K562 (cell line): ENCODE results near the gene HOTAIR. TPM values are rescaled to one million over a fixed set of nuclear protein-coding genes. Genes with fewer than 3 reads are reported as not detected.

Experiments used
- ATAC-seq: fragments of 200-7000 bp; cut with Tn5 transposase; 3 replicates; pipeline ENCODE4 v1.9.1; 2020; ENCODE audit warnings: moderate library complexity
- BruUV-seq: library from RNA; stranded (reverse); fragments of 400-500 nt; replicated peaks from 2 replicates; lab custom pipeline; 2021; lab: Mats Ljungman, UMichigan
- CTCF ChIA-PET: fragments of 300-600 bp; formaldehyde crosslinking; extraction: SDS; loops from one replicate; lab custom pipeline; 2021; ENCODE audit warnings: low intra/inter-chr PET ratio; lab: Yijun Ruan, JAX
- POLR2A ChIA-PET: fragments of 300-600, 350-650 bp; sonication (Branson Sonifier 250); formaldehyde crosslinking; extraction: SDS; loops from one replicate; lab custom pipeline; 2021; ENCODE audit warnings: antibody characterized with exemption, inconsistent platforms; lab: Yijun Ruan, JAX
- DNase-seq, 4 experiments: peaks; one replicate each; pipeline versions ENCODE4 v3.0.0 to v3.0.0-alpha.2; 2011 to 2018; ENCODE audit warnings: low spot score in 3 of 4, mixed read lengths in 3 of 4; ENCODE audit errors: extremely low read depth in 1 of 4
- FAIRE-seq: peaks from 2 replicates; lab custom pipeline; 2011; peaks lifted over from hg19 to GRCh38; lab: Jason Lieb, UNC
- H2AFZ ChIP-seq: 2 replicates; pipeline ENCODE4 v1.6.0; 2011; ENCODE audit warnings: low read depth, low read length, control low read depth, inconsistent platforms
- H3K27ac ChIP-seq: fragments of 200-600 bp; 3 replicates; pipeline ENCODE4 v1.8.0; 2011; ENCODE audit warnings: low read depth, mild to moderate bottlenecking, control low read depth, inconsistent platforms, low read length, moderate library complexity, mixed read lengths; ENCODE audit errors: extremely low read depth
- H3K27me3 ChIP-seq, 2 experiments: fragments of 300-600 bp in 1 of 2; 2 replicates in 1 of 2; 3 replicates in 1 of 2; pipeline versions ENCODE4 v1.6.0 to v1.8.0; 2011; ENCODE audit warnings: inconsistent platforms in 2 of 2, low read length in 2 of 2, mild to moderate bottlenecking in 1 of 2, mixed read lengths in 1 of 2, moderate library complexity in 1 of 2; ENCODE audit not compliant: control insufficient read depth in 2 of 2, insufficient read depth in 2 of 2
- H3K36me3 ChIP-seq: fragments of 300-600 bp; 3 replicates; pipeline ENCODE4 v1.8.0; 2011; ENCODE audit warnings: mild to moderate bottlenecking, low read length, inconsistent platforms; ENCODE audit not compliant: control insufficient read depth, insufficient read depth
- H3K4me1 ChIP-seq, 2 experiments: fragments of 200-600 bp in 1 of 2; replicated peaks in 1 of 2; 2 replicates in 1 of 2; 3 replicates in 1 of 2; pipeline versions ENCODE4 v1.5.1 to v1.8.0; 2011; ENCODE audit warnings: inconsistent platforms in 2 of 2, low read length in 2 of 2, mild to moderate bottlenecking in 1 of 2, mixed read lengths in 1 of 2, moderate library complexity in 1 of 2; ENCODE audit not compliant: control insufficient read depth in 2 of 2, insufficient read depth in 2 of 2
- H3K4me2 ChIP-seq: 2 replicates; pipeline ENCODE4 v1.6.1; 2011; ENCODE audit warnings: low read length, control low read depth, inconsistent platforms, mixed read lengths; ENCODE audit not compliant: insufficient read depth
- H3K4me3 ChIP-seq: fragments of 200-600 bp; sonication (generic), shearing (Covaris generic); 2 replicates; pipeline ENCODE4 v1.5.1; 2016; ENCODE audit warnings: control low read depth, inconsistent platforms
- H3K79me2 ChIP-seq: fragments of 200-600 bp; 3 replicates; pipeline ENCODE4 v1.8.0; 2011; ENCODE audit warnings: low read length, inconsistent platforms; ENCODE audit not compliant: control insufficient read depth, insufficient read depth
- H3K9ac ChIP-seq, 2 experiments: 2 replicates each; pipeline versions ENCODE4 v1.6.0 to v1.6.1; 2011; ENCODE audit warnings: low read depth in 2 of 2, low read length in 2 of 2, control low read depth in 1 of 2, inconsistent platforms in 1 of 2, mild to moderate bottlenecking in 1 of 2, mixed read lengths in 1 of 2; ENCODE audit not compliant: insufficient read depth in 1 of 2
- H3K9me1 ChIP-seq: one replicate; pipeline ENCODE4 v1.6.0; 2011; ENCODE audit warnings: inconsistent platforms, mild to moderate bottlenecking, low read length, moderate library complexity; ENCODE audit not compliant: control insufficient read depth, insufficient read depth
- H3K9me3 ChIP-seq: replicated peaks from 2 replicates; pipeline ENCODE4 v1.5.1; 2011; ENCODE audit warnings: low read depth, low read length, inconsistent platforms; ENCODE audit not compliant: control insufficient read depth, insufficient read depth
- H4K20me1 ChIP-seq: replicated peaks from 2 replicates; pipeline ENCODE4 v1.6.1; 2011; ENCODE audit warnings: low read length, inconsistent platforms, mixed read lengths; ENCODE audit not compliant: control insufficient read depth, insufficient read depth
- EZH2 ChIP-seq: IDR thresholded peaks from 2 replicates; pipeline ENCODE4 v1.6.1; 2012; ENCODE audit warnings: low read depth, mild to moderate bottlenecking, inconsistent platforms, low read length, borderline replicate concordance
- GATA2 ChIP-seq: sonication (generic); formaldehyde crosslinking; IDR thresholded peaks from 2 replicates; pipeline ENCODE4 v1.4.0; 2020; ENCODE audit warnings: mild to moderate bottlenecking, missing genetic modification reagents
- KDM5B ChIP-seq: fragments of 200-600 bp; sonication (generic); IDR thresholded peaks from 2 replicates; pipeline ENCODE4 v1.6.1; 2012; ENCODE audit warnings: low read depth, mild to moderate bottlenecking, moderate library complexity, low read length, control low read depth, inconsistent platforms; ENCODE audit not compliant: insufficient replicate concordance
- LARP7 ChIP-seq: fragments of 450-650 bp; IDR thresholded peaks from 2 replicates; pipeline ENCODE4 v1.6.1; 2016
- SIN3A ChIP-seq, 2 experiments: fragments of 150-350 bp in 1 of 2; IDR thresholded peaks; 2 replicates each; pipeline ENCODE4 v1.6.1; 2011 to 2016; ENCODE audit warnings: borderline replicate concordance in 2 of 2, low read depth in 2 of 2, low read length in 2 of 2, mild to moderate bottlenecking in 2 of 2, moderate library complexity in 2 of 2; ENCODE audit not compliant: control insufficient read depth in 1 of 2
- SMAD1 ChIP-seq: fragments of 150-350 bp; IDR thresholded peaks from 2 replicates; pipeline ENCODE4 v1.6.1; 2014; ENCODE audit warnings: low read length, low read depth; ENCODE audit not compliant: partially characterized antibody
- ZFP30 ChIP-seq: fragments of 250-450 bp; sonication (Bioruptor Pico); IDR thresholded peaks from 2 replicates; pipeline ENCODE4 v1.8.0; 2022; ENCODE audit warnings: moderate library complexity, mild to moderate bottlenecking, inconsistent platforms, borderline replicate concordance
- WGBS: fragments of 100-300 bp; shearing (Covaris generic); methylation state at CpG from one replicate; pipeline ENCODE4 v1.1.6; 2016; ENCODE audit warnings: low coverage, mixed read lengths; ENCODE audit not compliant: insufficient coverage; ENCODE audit errors: missing lambda C conversion rate; 5-methylcytosine and 5-hydroxymethylcytosine counted together
- in situ Hi-C: fragments of 300-500 bp; cut with MboI; formaldehyde crosslinking; loops from 4 replicates; pipeline ENCODE4 v1.15.0; 2018; ENCODE audit warnings: inconsistent platforms, mixed read lengths
- intact Hi-C: fragments of 100-400 bp; cut with micrococcal nuclease; formaldehyde crosslinking; loops from 2 replicates; pipeline ENCODE4 v1.14.2; 2022
- polyA plus RNA-seq, 8 experiments: library from polyadenylated mRNA; depleted of rRNA in 4 of 8; stranded (reverse) in 5 of 8; unstranded in 3 of 8; fragments of >200 nt; fragmentation: Nextera tagmentation in 2 of 8; fragmentation: Illumina TruSeq in 1 of 8; extraction: Ambion mirVana in 2 of 8; extraction: Trizol in 1 of 8; gene quantifications; 2 replicates each; pipeline versions ENCODE4 v1.2.1 to v1.2.3, GENCODE V29; 2011 to 2014; ENCODE audit warnings: inconsistent platforms in 1 of 8, missing spikeins in 1 of 8
- total RNA-seq, 7 experiments: library from RNA; depleted of rRNA in 6 of 7; stranded (reverse); fragments of >200 nt in 6 of 7; fragmentation: Illumina TruSeq in 2 of 7; extraction: Trizol in 2 of 7; gene quantifications; 2 replicates each; pipeline versions ENCODE4 v1.2.1 to v1.2.3, GENCODE V29; 2011 to 2021; ENCODE audit warnings: low replicate concordance in 1 of 7
- TF ChIP-seq, protein P1 (sequence below): fragments of 450-650 bp; IDR thresholded peaks from 2 replicates; pipeline ENCODE4 v1.6.1; 2016; ENCODE audit warnings: low read depth

HOTAIR gene
- total and polyA plus RNA-seq, 9 of the 15 experiments (the other 6 are each of a cell fraction or from before 2014, with no cell fraction given): 0.04 TPM; not detected in 8

DNA sequence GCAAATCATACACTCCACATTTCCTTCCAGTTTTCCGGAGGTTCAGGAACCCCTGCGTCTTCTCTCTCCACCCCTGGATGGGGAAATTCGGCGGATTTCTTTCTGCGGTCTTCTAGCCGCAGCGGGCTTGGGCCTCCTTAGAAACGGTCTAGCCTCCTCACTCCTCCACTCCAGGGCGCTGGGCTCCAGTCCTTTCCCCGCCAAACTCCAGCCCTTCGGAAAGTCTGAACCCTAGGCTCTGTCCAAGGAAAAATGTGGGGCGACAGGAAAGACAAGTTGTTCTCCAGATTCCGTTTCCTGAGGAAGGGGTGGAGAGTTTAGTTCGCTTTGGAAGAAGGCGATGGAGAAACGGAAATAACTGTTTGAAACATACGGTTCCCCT lies 8.8 kb upstream of the HOTAIR start:
- ATAC-seq: no peak
- Histone ChIP-seq H3K27me3 (peaks cover 24 to 27% of the 10 kb centered on the region in 2 experiments), H3K9ac (no peak overlapping the region), H3K79me2 (no peaks in the 10 kb centered on the region), H3K9me3 (no peaks in the 10 kb centered on the region), H3K4me2 (no peak overlapping the region), H3K27ac (no peak overlapping the region), H2AFZ (no peak overlapping the region), H3K9me1 (no peaks in the 10 kb centered on the region), H4K20me1 (no peaks in the 10 kb centered on the region; the same call in 1 of the 2 replicates), H3K36me3 (no peaks in the 10 kb centered on the region), H3K4me1 (peaks cover 17 to 38% of the 10 kb centered on the region in 2 experiments), H3K4me3 (no peak overlapping the region)
- TF ChIP-seq GATA2 (CRISPR knock-in tag): no peak
- TF ChIP-seq SIN3A (IDR thresholded peaks at IDR 0.05; ENCODE audit: borderline replicate concordance in 2 of 2, control insufficient read depth in 1 of 2, low read depth in 2 of 2, low read length in 2 of 2): no peak
- TF ChIP-seq KDM5B: no peak
- no peak for TF ChIP-seq SMAD1
- no peak for TF ChIP-seq LARP7
- TF ChIP-seq, protein P1, sequence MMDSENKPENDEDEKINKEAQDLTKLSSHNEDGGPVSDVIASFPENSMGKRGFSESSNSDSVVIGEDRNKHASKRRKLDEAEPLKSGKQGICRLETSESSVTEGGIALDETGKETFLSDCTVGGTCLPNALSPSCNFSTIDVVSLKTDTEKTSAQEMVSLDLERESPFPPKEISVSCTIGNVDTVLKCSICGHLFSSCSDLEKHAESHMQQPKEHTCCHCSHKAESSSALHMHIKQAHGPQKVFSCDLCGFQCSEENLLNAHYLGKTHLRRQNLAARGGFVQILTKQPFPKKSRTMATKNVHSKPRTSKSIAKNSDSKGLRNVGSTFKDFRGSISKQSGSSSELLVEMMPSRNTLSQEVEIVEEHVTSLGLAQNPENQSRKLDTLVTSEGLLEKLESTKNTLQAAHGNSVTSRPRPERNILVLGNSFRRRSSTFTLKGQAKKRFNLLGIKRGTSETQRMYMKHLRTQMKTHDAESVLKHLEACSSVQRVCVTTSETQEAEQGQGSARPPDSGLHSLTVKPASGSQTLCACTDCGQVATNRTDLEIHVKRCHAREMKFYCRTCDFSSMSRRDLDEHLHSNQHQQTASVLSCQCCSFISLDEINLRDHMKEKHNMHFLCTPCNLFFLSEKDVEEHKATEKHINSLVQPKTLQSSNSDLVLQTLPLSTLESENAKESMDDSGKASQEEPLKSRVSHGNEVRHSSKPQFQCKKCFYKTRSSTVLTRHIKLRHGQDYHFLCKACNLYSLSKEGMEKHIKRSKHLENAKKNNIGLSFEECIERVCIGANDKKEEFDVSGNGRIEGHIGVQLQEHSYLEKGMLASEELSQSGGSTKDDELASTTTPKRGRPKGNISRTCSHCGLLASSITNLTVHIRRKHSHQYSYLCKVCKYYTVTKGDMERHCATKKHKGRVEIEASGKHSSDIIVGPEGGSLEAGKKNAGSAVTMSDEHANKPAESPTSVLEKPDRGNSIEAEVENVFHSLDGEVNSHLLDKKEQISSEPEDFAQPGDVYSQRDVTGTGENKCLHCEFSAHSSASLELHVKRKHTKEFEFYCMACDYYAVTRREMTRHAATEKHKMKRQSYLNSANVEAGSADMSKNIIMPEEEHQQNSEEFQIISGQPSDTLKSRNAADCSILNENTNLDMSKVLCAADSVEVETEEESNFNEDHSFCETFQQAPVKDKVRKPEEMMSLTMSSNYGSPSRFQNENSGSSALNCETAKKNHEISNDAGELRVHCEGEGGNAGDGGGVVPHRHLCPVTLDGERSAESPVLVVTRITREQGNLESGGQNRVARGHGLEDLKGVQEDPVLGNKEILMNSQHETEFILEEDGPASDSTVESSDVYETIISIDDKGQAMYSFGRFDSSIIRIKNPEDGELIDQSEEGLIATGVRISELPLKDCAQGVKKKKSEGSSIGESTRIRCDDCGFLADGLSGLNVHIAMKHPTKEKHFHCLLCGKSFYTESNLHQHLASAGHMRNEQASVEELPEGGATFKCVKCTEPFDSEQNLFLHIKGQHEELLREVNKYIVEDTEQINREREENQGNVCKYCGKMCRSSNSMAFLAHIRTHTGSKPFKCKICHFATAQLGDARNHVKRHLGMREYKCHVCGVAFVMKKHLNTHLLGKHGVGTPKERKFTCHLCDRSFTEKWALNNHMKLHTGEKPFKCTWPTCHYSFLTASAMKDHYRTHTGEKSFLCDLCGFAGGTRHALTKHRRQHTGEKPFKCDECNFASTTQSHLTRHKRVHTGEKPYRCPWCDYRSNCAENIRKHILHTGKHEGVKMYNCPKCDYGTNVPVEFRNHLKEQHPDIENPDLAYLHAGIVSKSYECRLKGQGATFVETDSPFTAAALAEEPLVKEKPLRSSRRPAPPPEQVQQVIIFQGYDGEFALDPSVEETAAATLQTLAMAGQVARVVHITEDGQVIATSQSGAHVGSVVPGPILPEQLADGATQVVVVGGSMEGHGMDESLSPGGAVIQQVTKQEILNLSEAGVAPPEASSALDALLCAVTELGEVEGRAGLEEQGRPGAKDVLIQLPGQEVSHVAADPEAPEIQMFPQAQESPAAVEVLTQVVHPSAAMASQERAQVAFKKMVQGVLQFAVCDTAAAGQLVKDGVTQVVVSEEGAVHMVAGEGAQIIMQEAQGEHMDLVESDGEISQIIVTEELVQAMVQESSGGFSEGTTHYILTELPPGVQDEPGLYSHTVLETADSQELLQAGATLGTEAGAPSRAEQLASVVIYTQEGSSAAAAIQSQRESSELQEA: no peak
- TF ChIP-seq EZH2: 0 out of 2 replicates have a peak, but pooled peaks have one; percentile 36
- no peak for TF ChIP-seq ZFP30 (CRISPR knock-in tag)
- POLR2A ChIA-PET: no interaction called here
- in situ Hi-C loops: loop anchor here (10.0 kb wide), 1 partner anchor 381 kb away; the partner anchor contains the start of gene GPR84
- CTCF ChIA-PET: interaction anchor here (1.9 to 2.7 kb wide), 2 partner anchors 218 to 232 kb away, joined by 9 to 22 read pairs; no protein-coding TSS in a partner anchor
- no TSS peak for BruUV-seq
- intact Hi-C loops: loop anchor here (10.0 kb wide), 1 partner anchor 381 kb away; the partner anchor contains the start of gene GPR84
- 53% methylated on average over 17 of the region's 17 CpGs for WGBS
- FAIRE-seq: no peak
- no peak for DNase-seq
